ENCODE data around the gene SENP5.

The SENP5 gene

DNA sequence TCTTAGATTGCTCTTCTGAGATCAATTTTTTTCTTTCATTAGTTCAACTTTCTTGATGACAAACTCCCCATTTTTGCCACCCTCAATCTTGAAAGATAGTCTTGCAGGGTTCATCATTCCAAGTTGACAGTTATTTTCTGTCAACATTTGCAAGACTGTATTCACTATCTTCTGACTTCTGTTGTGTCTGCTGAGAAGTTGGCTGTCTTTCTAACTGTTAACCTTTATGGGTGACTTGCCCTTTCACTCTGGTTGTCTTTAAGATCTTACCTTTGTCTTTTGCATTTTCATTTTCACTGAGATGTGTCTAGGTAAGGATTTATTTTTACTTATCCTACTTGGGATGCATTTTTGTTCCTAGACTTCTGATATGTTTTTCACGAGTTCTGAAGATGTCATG, 115.5 kb downstream of the SENP5 start:
- no peak for DNase-seq (ENCODE audit: low spot score)
- Histone ChIP-seq H3K27me3 (ENCODE audit: insufficient read depth, poor library complexity, severe bottlenecking) (no peaks in the 10 kb centered on the region), H3K4me3 (ENCODE audit: severe bottlenecking) (no peak overlapping the region), H3K4me1 (ENCODE audit: insufficient read depth, poor library complexity, severe bottlenecking) (no peaks in the 10 kb centered on the region), H3K36me3 (ENCODE audit: low read depth) (no peaks in the 10 kb centered on the region), H3K27ac (ENCODE audit: poor library complexity, severe bottlenecking) (no peak overlapping the region), H3K9me3 (ENCODE audit: severe bottlenecking) (no peaks in the 10 kb centered on the region)
- ATAC-seq (ENCODE audit: low read depth), result no peak
- TF ChIP-seq, protein P1, sequence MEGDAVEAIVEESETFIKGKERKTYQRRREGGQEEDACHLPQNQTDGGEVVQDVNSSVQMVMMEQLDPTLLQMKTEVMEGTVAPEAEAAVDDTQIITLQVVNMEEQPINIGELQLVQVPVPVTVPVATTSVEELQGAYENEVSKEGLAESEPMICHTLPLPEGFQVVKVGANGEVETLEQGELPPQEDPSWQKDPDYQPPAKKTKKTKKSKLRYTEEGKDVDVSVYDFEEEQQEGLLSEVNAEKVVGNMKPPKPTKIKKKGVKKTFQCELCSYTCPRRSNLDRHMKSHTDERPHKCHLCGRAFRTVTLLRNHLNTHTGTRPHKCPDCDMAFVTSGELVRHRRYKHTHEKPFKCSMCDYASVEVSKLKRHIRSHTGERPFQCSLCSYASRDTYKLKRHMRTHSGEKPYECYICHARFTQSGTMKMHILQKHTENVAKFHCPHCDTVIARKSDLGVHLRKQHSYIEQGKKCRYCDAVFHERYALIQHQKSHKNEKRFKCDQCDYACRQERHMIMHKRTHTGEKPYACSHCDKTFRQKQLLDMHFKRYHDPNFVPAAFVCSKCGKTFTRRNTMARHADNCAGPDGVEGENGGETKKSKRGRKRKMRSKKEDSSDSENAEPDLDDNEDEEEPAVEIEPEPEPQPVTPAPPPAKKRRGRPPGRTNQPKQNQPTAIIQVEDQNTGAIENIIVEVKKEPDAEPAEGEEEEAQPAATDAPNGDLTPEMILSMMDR (IDR thresholded peaks at IDR 0.05; ENCODE audit: poor library complexity, severe bottlenecking), result no peak

All from RWPE2 (cell line).